GM10248 (cell line): ENCODE results near the gene LYRM1.

Experiments used
- CTCF ChIA-PET: fragments of 300-600 bp; sonication (Branson Sonifier 250); formaldehyde crosslinking; extraction: SDS; loops from one replicate; lab custom pipeline; 2021; ENCODE audit warnings: antibody characterized with exemption; lab: Yijun Ruan, JAX
- POLR2A ChIA-PET: fragments of 350-650 bp; sonication (Branson Sonifier 250); formaldehyde crosslinking; extraction: SDS; loops from one replicate; lab custom pipeline; 2020; ENCODE audit warnings: antibody characterized with exemption; lab: Yijun Ruan, JAX
- DNase-seq: peaks from one replicate; pipeline ENCODE4 v3.0.0; 2012; ENCODE audit errors: extremely low spot score
- TF ChIP-seq, protein P1 (sequence below): IDR thresholded peaks from 2 replicates; pipeline ENCODE4 v1.5.1; 2012; ENCODE audit warnings: mild to moderate bottlenecking, low read depth; ENCODE audit errors: extremely low read depth, missing control alignments, control extremely low read depth

Gene LYRM1

GRCh38 chr16:20871258-20871657 is 29.3 kb upstream of the LYRM1 start:
- ChIA-PET CTCF (interaction anchor here (1.2 kb wide), 1 partner anchor 20 kb away, joined by 7 read pairs; no protein-coding TSS in a partner anchor), POLR2A (no interaction called here)
- DNase-seq = no peak
- TF ChIP-seq, protein P1, sequence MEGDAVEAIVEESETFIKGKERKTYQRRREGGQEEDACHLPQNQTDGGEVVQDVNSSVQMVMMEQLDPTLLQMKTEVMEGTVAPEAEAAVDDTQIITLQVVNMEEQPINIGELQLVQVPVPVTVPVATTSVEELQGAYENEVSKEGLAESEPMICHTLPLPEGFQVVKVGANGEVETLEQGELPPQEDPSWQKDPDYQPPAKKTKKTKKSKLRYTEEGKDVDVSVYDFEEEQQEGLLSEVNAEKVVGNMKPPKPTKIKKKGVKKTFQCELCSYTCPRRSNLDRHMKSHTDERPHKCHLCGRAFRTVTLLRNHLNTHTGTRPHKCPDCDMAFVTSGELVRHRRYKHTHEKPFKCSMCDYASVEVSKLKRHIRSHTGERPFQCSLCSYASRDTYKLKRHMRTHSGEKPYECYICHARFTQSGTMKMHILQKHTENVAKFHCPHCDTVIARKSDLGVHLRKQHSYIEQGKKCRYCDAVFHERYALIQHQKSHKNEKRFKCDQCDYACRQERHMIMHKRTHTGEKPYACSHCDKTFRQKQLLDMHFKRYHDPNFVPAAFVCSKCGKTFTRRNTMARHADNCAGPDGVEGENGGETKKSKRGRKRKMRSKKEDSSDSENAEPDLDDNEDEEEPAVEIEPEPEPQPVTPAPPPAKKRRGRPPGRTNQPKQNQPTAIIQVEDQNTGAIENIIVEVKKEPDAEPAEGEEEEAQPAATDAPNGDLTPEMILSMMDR = no peak

GRCh38 chr16:20871941-20872815 is 28.4 kb upstream of the LYRM1 start:
- TF ChIP-seq, protein P1 = no peak
- ChIA-PET POLR2A (no interaction called here), CTCF (interaction anchor here (1.2 kb wide), 1 partner anchor 21 kb away, joined by 7 read pairs; no protein-coding TSS in a partner anchor)
- no peak for DNase-seq

DNA sequence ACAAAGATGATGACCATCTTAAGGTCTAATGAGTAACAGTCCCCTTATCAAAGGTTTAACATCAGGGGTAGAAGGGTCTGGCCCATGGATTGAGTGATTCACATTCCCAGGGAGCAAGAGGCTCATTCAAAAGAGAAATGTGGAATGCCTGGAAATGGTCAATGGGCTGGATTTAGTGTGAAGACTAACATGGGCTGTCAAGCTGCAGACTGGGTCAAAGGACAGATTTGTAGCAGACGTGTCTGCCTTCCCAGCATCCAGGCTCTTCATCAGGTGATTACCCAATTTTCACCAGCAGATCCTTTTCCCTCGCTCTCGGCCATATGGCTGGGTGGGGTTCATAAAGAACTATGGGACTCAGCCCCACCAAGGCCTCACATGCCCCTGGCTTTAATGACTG is 27.2 kb upstream of the LYRM1 start:
- POLR2A ChIA-PET = interaction anchor here (0.6 kb wide), 1 partner anchor 16 kb away, joined by 6 read pairs; no protein-coding TSS in a partner anchor
- CTCF ChIA-PET = interaction anchor here (1.5 to 5.1 kb wide), 3 partner anchors 8 to 24 kb away, joined by 4 to 31 read pairs (median 15); no protein-coding TSS in a partner anchor
- TF ChIP-seq, protein P1 = no peak
- DNase-seq = no peak

- CTCF ChIA-PET = interaction anchor here (0.9 to 5.1 kb wide), 8 partner anchors 9 to 67 kb away, joined by 3 to 31 read pairs (median 5); no protein-coding TSS in a partner anchor
- TF ChIP-seq, protein P1 = no peak
- POLR2A ChIA-PET = interaction anchor here (0.7 kb wide), 1 partner anchor 8 kb away, joined by 4 read pairs; no protein-coding TSS in a partner anchor
- no peak for DNase-seq
Measured at GRCh38 chr16:20874088-20874581, 26.4 kb upstream of the LYRM1 start.

- ChIA-PET POLR2A (interaction anchor here (0.6 kb wide), 1 partner anchor 25 kb away, joined by 3 read pairs; the partner anchor contains the start of genes DCUN1D3 and LYRM1), CTCF (interaction anchor here (1.8 to 5.1 kb wide), 4 partner anchors 8 to 66 kb away, joined by 5 to 31 read pairs (median 10); no protein-coding TSS in a partner anchor)
- TF ChIP-seq, protein P1 = no peak
- no peak for DNase-seq
Measured at GRCh38 chr16:20875355-20875650, 25.3 kb upstream of the LYRM1 start.

- ChIA-PET POLR2A (no interaction called here), CTCF (interaction anchor here (0.6 to 1.4 kb wide), 2 partner anchors 43 to 789 kb away, joined by 3 to 4 read pairs; no protein-coding TSS in a partner anchor)
- TF ChIP-seq, protein P1 = no peak
- DNase-seq = no peak
Measured at GRCh38 chr16:20878682-20879147, 21.9 kb upstream of the LYRM1 start.
